HL-60/S4 treated with phorbol 12-myristate 13-acetate at 8.2 ng/mL for 4 days and 3 days (cell line): Measurements from ENCODE around the gene PDXP.
"Not testable (repeated sequence)": the region's sequence is repeated elsewhere in the genome, so short reads cannot be mapped to it uniquely, and the experiment has no call there.

Source experiments
- in situ Hi-C: fragments of 300-500 bp; cut with MboI; formaldehyde crosslinking; loops from 2 replicates; pipeline ENCODE4 v1.15.0; 2022; ENCODE audit warnings: low sequenced_read_pairs

Gene PDXP

DNA sequence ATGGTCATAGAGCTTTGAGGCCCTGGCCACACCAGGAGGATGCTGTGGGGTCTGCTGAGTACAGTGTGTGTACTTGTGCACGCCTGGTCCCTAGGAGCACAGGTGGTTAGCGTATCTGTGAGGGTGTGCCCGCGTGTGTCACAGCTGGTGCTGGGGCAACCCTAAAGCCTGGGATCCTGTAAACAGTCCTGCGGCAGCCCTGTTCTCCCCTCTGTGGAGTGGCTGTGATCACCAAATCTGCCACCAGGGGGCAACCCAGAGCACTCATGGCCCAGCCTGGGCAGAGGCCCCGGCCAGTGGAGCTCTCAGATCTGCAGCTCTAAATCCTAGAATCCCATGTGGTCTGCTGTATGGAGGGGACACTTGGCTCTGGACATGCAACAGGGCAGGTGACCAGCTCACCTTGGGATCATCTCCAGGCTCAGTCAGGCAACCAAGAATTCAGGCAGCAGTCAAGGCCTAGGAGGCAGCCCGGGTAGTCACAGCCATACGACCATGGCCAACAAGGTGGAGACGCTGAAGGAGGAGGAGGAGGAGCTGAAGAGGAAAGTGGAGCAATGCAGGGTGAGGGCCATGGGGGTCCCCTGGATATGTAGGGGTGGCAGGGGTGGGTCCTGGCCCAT lies 15.2 kb upstream of the PDXP start:
- in situ Hi-C loops: no loop called here

DNA sequence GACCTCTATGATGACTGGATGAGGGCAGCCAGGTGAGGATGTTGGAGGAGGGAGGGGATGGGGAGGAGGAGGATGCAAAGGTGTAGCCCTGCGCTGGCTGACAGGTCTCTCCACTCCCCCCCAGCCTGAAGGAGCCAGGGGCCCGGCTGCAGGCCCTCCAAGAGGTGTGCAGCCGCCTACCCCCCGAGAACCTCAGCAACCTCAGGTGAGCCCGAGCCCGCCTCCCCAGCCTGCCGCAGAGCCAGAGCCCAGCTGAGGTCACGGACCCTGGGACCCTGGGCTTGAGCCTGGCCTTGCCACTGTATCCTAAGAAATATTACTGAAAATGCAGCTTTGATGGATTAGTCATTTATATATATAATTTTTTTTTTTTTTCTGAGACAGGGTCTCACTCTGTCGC lies 11.2 kb upstream of the PDXP start:
- in situ Hi-C loops: no loop called here

DNA sequence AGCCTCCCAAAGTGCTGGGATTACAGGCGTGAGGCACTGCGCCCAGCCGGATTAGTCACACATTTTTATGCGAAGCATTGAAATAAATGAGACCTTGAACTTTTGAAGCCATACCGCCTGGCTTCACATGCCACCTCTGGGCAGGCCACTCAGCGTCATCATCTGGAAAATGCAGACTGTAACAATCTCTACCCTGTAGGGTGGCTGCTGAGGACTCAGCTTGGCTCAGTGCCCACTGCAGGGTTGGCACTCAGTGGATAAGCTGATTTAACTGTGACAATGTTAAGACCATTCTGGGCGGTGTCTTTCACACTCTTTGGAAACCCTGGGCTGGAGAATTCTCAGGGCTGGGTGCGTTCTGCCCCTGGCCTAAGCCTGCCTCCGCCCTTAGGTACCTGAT lies 10.6 kb upstream of the PDXP start:
- in situ Hi-C loops: no loop called here

DNA sequence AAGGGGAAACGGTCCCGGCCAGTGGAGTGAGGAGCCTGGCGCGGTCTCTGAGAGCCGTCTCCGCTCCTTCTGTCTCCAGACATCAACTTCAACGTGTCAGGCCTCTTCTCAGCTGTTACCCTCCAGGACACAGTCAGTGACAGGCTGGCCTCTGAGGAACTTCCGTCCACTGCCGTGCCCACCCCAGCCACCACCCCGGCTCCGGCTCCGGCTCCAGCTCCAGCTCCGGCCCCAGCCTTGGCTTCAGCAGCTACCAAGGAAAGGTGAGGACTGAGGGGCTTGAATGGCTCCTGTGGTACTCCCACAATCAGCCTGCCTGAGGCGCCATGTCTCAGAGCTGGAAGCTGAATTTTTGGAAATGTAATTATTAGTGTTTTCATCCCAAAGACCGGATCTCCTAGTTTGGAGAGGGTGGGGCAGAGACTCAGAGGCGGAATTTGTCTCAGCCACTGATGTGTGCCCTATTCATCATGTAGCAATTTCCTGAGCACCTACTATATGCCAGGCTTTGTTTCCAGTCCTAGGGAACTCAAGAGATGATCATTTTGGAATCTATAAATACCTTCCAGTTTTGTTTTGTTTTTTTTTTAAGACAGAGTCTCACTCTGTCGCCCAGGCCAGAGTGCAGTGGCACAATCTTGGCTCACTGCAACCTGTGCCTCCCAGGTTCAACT lies 7.9 kb upstream of the PDXP start:
- in situ Hi-C loops: no loop called here

DNA sequence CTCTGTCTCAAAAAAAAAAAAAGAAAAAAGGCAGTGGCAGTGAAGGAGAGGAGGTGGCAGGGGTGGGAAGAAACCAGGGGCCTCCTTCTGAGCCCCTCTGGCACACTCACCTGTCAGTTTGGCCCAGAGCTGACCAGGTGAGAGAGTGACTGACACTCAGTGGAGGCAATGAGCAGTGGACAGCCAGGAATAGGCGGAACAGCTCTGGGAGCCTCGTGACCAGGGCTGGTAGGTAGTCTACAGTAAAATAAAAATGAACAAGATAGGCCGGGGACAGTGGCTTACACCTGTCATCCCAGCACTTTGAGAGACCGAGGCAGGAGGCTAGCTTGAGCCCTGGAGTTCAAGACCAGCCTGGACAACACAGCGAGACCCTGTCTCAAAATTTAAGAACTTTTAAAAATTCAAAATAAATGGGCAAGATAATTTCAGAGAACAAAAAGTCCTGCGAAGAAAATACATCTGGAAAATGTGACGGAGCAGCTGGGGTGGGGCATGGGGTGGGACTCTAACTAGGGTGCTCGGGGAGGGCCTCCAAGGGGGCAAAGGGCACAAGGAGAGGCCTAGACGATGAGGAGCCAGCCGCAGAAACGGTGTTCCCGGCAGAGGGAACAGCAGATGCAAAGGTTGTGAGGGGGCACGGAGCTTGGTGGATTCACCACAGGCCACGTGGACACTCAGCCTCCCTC lies 3.8 kb upstream of the PDXP start:
- in situ Hi-C loops: no loop called here

DNA sequence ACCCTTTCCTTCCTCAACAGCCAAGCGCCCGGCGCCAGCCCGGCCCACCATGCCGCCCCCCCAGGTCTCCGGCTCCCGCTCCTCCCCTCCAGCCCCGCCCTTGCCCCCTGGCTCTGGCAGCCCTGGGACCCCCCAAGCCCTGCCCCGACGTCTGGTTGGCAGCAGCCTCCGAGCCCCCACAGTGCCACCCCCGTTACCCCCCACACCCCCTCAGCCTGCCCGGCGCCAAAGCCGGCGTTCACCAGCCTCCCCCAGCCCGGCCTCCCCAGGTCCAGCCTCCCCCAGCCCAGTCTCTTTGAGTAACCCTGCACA lies 3.3 kb upstream of the PDXP start:
- in situ Hi-C loops: no loop called here

DNA sequence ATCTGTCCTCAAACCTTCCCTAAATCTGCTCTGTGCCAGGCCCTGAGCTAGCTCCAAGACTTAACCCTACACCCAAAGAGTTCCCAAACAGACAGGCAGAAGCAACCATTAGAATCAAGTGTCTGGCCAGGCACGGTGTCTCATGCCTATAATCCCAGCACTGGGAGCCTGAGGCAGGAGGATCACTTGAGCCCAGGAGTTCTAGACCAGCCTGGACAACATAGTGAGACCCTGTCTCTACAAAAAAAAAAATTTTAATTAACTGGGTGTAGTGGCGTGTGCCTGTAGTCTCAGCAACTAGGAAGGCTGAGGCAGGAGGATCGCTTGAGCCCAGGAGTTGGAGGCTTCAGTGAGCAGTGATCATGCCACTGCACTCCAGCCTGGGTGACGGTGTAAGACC lies 1.9 kb upstream of the PDXP start:
- in situ Hi-C loops: not testable (repeated sequence)

DNA sequence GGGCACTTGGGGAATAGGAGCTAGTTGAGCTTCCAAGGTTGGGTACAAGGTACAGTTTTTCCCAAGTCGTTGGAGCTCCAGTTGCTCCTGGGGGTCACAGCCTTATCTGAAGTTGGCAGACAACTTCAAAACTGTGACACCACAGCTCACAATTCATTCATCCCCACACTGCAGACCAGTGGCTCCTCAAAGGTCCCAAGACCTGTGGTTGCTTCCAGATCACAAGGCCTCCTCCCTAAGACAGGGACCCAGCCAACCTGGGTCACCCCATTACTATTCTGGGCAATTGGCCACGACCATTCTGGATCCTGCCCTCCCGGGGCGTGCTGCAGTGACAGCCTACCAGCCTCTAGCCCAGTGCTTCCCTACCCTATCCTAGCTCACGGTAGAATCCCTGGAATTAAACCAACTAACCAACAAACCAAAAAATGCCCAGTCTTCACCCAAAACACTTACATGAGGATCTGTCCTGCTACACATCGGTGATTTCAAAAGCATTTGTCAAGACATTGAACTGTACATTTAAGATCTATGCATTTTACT lies 862 bp upstream of the PDXP start:
- in situ Hi-C loops: no loop called here

DNA sequence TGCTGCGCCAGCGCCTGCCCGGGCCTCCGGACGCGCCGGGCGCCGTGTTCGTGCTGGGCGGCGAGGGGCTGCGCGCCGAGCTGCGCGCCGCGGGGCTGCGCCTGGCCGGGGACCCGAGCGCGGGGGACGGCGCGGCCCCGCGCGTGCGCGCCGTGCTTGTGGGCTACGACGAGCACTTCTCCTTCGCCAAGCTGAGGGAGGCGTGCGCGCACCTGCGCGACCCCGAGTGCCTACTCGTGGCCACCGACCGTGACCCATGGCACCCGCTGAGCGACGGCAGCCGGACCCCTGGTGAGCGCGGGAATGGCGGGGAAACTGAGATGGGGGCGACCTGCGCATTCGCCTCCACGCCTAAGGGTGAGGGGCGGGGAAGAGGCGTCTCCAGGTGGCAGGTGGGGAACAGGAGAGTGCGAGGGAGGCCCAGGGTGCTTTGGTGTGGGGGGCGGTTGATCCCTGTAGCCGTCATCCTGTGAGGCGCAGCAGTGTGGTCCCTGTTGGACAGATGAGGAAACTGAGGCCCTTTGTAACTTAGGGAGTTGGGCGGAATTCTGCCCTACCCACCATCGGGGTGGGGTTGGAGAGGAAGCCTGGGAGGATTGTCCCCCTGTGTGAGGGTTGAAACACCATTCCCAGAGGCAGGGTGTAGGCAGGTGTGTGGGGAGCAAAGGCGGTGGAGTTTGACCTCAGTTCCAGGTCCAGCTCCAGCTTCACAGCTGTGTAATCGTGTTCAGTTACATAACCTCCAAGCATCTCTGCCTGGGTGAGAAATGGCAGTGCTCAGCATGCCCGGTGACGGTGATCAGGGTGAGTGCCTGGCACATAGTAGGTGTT lies 758 bp downstream of the PDXP start:
- in situ Hi-C loops: no loop called here

DNA sequence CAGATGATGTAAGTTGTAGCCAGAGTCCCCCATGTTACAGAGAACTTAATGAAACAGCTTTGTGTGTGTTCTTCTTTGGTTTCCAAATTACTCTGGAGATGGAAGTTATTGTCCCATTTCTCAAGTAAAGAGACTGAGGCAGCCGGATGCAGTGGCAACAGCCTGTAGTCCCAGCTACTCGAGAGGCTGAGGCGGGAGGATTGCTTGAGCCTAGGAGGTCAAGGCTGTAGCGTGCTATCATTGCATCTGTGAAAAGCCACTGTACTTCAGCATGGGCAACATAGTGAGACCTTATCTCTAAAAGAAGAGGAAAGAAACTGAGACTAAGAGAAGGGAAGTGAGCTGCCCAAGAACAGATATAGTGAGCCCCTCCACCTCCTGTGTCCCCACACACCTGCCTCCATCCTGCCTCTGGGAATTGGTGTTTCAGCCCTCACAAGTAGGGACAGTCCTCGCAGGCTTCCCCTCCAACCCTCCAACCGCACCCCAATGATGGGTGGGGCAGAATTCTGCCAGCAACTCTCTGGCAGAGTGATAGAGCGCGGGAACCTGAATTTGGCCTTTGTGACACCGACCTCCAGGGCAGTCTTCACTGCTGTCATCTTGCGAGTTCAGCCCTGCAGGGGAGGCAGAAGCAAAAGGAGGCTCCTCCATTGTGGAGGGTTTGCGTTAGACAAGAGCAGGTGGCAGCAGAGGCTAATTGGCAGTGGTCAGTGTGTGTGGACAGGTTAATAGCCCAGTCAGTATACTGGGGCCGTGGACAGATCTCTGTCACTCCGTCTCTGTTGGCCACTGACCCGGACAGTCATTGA lies 1.6 kb downstream of the PDXP start:
- in situ Hi-C loops: no loop called here

DNA sequence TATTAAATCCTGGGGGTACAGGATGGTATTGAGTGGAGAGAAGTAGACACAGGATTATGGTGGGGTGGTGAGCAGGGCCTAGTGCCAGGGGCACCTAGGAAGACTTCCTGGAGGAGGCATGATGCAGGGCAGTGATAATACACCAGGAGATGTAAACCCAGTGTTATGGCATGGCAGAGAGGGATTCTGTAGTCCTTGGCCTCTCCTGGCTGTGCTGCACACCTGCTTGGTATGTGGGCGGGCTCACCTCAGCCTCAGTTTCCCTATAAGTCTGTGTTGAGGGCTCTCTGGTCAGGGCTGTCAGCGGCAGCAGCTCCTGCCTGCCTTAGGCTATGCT lies 2.2 kb downstream of the PDXP start:
- in situ Hi-C loops: no loop called here

DNA sequence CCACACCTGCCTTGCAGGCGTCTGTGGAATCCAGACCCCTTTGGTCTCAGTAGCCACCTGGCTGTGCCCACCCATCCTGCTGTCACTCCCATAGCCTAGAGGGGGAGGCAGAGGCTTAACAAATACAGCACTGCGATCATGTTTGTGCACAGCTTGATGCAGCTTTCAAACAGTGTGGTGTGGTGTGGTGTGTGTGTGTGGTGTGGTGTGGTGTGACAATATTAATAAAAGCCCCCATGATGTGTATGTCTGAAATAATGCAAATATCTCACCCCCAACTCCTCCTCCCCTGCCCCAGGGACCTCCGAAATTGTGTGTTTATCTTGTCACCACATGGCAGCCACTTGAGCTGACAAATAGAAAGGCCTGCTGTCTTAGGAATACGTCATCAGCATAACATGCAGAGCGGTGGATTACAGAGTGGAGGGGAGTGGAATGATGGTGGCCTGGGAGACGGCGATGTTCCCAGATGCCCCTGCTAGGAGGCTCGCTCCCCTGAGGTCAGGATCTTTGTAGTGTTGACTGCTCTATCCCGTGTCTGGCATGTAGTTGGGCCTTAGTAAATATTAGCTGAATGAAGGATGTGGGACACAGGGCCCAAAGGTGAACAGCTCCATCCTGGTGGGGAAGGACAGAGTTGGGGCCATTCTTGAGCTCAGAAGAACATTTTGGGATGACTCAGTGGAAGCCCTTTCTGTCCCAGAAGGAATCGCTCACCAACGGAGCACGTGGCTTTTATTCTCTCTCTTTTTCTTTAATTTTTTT lies 2.8 kb downstream of the PDXP start:
- in situ Hi-C loops: no loop called here

DNA sequence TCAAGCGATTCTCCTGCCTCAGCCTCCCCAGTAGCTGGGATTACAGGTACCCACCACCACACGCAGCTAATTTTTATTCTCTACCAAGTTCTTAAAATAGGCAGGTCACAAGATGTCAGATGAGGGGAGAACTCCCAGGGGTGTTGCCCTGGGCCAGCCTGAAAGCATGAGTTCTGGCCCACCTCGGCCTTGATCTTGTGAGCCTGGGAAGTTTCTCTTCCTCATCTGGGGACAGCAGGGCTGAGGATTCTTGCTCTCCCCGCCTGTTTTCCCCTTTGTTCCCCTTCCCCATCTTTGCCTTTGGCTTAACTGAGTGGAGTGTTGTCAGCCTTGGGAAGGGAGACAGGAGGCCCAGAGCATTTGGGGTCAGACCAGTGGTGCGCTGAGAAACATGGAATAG lies 3.5 kb downstream of the PDXP start:
- in situ Hi-C loops: no loop called here

DNA sequence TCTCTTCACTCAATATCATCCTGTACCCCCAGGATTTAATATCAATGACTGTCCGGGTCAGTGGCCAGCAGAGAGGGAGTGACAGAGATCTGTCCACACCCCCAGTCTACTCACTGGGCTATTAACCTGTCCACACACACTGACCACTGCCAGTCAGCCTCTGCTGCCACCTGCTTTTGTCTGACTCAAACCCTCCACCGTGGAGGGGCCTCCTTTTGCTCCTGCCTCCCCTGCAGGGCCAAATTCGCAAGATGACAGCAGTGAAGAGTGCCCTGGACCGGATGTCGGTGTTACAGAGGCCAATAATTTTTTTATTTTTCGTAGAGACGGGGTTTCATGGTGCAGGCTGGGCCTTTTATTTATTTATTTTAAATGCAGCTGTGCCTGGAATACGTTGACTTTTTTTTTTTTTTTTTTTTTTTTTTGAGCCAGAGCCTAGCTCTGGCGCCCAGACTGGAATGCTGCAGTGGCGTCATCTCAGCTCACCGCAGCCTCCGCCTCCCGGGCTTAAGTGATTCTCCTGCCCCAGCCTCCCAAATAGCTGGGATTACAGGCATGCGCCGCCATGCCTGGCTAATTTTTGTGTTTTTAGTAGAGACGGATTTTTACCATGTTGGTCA lies 5.1 kb downstream of the PDXP start:
- in situ Hi-C loops: no loop called here

DNA sequence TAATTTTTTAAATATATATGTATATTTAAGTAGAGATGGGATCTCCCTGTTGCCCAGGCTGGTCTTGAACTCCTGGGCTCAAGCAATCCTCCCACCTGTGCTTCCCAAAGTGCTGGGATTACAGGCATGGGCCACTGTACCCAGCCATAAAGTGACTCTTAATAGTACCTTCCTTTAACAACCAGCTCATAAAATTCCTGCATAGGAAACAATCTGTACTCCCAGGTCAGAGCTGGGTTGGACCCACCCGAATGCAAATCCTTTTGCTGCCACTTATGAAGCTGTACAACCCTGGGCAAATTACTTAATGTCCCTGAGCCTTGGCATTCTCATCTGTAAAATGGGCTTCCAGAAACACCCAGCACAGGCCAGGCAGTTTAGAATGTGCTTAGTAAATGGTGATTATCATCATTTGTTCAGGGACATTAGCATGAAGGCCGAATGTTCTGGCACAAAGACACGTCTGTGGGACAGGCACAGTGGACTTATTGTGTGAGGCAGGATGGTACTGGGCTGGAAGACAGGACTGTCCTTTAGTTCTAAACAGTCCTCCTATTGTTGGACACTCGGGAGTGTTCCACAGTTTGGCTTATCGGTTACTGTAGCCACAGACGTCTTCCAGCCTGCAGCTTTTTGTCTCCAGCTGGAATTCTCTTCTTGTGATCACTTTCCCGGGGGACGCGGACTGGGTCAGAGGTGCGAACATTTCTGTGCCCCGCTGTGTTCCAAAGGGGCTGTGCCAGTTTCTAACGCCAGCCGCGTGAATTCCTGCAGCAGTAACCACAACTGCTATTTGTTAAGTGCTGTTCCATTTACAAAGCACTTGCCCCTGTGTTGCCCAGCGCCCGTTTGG lies 6.0 kb downstream of the PDXP start:
- in situ Hi-C loops: no loop called here

DNA sequence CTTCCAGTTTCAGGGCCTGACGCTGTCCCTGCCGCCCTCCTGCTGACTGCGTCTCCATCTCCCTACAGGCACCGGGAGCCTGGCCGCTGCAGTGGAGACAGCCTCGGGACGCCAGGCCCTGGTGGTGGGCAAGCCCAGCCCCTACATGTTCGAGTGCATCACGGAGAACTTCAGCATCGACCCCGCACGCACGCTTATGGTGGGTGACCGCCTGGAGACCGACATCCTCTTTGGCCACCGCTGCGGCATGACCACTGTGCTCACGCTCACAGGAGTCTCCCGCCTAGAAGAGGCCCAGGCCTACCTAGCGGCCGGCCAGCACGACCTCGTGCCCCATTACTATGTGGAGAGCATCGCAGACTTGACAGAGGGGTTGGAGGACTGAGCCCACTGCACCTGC lies 7.0 kb downstream of the PDXP start:
- in situ Hi-C loops: no loop called here

DNA sequence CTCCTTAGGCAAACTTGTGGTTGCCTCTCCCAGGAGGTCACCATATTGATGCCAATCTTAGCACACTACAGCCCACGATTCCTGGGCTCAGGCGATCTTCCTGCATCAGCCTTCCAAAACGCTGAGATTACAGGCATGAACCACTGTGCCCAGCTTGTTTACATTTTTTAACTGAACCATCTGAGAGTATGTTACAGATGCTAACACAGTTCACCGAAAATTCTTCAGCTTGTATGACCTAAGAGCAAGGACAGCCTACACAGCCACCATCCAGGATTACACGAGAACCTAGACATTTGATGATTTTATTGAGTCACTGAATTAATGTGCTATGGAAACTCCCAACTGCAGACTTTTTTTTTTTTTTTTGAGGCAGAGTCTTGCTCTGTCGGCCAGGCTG lies 11.1 kb downstream of the PDXP start:
- in situ Hi-C loops: no loop called here

DNA sequence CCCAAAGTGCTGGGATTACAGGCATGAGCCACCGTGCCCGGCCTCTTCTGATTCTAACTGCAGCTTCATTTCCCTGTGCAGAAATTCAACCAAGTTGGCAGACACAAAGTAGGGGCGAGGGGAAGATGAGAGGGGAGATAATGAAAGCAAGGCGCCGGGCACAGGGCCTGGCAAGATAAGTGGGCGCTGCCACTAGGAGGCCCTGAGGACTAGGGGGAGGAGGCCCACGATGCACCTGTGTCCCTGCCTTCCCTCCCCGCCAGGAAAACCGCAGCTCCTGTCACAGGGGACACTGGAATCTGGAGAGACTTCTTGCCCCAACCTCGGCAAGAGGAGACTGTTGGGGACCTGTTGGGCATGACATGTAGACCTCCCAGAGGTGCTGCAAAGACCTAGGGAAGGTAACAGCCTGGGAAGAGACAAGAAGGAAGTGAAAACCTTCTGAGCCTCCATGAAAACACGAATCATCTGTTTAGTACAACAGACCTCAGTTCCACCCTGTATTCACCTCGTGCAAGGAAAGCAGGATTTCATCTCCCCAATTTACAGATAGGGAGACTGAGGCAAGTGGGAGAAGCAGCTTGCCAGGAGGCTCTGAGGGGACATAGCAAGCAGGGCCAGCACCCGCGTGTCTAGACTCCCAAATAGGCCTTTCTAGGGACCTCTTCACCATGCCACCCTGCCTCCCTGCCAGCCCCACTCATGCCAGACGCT lies 13.8 kb downstream of the PDXP start:
- in situ Hi-C loops: no loop called here
